NCI-H510A treated with DMSO at 0.1 percent for 48 hours (cell line): ENCODE data around the gene YTHDF1.
A peak's percentile ranks its signal among the peaks of the same experiment; 100 is the strongest.

ENCODE experiments used
- DNase-seq: peaks from one replicate; lab custom pipeline; 2025; lab: John Stamatoyannopoulos, UW

YTHDF1 gene

GRCh38 chr20:63248835-63249591 lies 33.1 kb upstream of the YTHDF1 start:
- DNase-seq = no peak

- no peak for DNase-seq
Observed at GRCh38 chr20:63247671-63248228, 31.8 kb upstream of the YTHDF1 start.

DNA sequence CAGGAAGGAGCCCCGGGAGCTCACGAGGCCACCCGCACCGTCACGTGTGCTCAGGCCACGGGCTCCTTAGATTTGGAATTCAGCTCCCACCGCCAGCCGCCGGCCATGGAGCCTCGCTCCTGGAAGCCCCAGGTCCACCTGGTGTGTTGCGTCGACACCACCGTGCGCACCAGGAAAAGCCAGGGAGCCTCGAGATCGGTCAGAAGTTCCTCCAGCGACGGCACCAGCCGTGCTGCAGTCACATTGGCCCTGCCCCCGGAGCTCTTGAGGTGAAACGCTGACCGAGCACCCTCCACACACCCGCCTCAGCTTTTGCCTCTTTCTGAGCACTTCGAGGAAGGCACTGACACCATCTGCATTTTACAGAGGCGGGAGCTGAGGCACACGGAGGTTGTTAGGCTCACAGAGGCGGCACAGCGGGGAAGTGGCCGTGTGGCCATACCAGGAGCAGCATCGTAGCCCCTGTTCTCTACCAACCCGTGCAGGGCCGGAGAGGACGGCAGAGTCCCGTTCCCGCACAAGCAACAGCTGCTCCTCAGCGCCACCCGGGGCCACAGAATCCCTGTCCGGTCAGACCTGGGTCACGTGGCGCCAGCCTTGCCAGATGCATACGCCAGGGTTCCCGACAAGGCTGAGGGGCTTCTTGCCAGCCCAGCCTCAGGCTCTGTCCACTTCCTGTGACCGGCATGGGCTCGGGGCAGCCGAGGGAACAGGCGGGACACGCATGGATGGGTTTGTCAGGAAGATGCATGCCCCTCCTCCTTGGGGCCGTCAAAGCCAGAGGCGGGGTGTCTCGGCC lies 30.8 kb upstream of the YTHDF1 start:
- DNase-seq = peak; percentile 41

GRCh38 chr20:63244468-63244867 lies 28.5 kb upstream of the YTHDF1 start:
- DNase-seq = no peak

- no peak for DNase-seq
Observed at GRCh38 chr20:63243604-63244247, 27.8 kb upstream of the YTHDF1 start.

DNA sequence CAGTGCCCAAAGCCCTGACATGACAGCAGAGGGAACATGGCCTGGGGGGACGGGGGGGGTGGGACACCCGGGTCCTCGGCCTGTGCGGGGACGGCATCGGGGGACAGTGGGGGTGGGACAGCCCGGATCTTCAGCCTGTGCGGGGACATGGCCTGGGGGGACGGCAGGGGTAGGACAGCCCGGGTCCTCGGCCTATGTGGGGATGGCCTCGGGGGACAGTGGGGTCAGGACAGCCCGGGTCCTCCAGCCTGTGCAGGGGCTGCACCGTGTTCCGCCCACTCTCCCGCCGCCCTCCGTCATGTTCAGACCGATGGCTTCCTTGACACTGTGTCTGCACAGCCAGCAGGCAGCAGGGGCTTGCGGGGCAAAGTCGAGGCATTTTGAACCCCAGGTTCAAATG lies 26.8 kb upstream of the YTHDF1 start:
- DNase-seq = no peak

- DNase-seq = no peak
Observed at GRCh38 chr20:63241272-63241671, 25.3 kb upstream of the YTHDF1 start.

DNA sequence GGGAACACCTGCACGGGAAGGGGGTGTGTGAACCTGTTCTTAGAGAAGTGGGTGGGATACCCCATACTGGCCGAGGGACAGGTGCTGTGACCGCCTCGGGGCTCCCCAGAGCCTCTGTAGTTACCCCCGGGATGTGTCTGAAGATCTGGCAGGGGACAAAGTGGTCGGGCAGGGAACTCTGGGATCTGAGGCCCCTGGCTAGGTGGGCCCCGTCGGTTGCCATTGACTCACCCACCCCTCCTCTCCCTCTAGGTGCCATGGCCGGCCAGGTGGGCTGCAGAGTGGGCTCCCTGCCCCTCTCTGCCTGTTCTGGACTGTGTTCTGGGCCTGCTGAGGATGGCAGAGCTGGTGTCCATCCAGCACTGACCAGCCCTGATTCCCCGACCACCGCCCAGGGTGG lies 24.1 kb upstream of the YTHDF1 start:
- DNase-seq = no peak

DNA sequence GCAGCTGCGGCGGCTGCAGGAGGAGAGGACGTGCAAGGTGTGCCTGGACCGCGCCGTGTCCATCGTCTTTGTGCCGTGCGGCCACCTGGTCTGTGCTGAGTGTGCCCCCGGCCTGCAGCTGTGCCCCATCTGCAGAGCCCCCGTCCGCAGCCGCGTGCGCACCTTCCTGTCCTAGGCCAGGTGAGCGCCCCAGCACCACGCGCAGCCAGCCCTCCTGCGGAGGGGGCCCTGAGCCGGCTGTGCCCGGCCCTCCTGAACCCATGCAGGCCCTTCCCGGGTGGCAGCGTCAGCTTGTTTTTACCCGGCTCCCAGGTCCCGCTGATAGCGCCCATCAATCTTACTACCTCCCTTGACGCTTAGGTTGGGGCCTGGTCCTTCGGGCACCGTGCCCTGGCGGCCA lies 23.5 kb upstream of the YTHDF1 start:
- DNase-seq = no peak

GRCh38 chr20:63238514-63239125 lies 22.7 kb upstream of the YTHDF1 start:
- no peak for DNase-seq

GRCh38 chr20:63238031-63238430 lies 22.1 kb upstream of the YTHDF1 start:
- no peak for DNase-seq

GRCh38 chr20:63236116-63236837 lies 20.3 kb upstream of the YTHDF1 start:
- no peak for DNase-seq

DNA sequence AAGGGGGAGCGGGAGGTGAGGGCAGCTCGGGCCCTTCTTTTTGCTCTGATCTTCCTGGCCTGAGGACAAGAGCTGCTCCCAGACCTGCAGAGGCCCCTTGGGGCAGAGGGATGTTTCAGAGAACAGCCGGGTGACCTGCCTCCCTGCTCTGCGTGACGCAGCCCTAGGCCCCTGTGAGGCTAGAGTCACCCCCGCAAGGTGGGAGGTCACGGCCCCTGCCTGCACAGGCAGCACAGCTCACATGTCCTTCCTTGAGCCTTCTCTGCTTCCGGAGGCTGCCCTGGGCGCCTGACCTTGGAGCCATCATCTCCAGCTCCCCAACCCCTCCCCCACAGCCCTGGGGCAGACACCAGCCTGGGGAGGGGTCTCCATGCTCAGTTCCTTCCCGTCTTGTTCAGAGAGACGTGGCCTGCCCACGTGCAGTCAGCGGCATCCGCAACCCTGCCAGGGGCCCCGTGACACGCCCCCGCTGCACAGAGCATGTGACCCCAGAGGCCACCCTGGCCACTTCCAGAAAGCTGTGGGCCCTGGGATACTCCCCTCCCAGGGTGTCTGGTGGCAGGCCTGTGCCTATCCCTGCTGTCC lies 19.6 kb upstream of the YTHDF1 start, which contains the start of gene BIRC7:
BIRC7 (plus strand) TSS at position 507 of the 585 bp plus-strand sequence. CDS start 192 bp downstream, outside the sequence.
- DNase-seq = no peak

DNA sequence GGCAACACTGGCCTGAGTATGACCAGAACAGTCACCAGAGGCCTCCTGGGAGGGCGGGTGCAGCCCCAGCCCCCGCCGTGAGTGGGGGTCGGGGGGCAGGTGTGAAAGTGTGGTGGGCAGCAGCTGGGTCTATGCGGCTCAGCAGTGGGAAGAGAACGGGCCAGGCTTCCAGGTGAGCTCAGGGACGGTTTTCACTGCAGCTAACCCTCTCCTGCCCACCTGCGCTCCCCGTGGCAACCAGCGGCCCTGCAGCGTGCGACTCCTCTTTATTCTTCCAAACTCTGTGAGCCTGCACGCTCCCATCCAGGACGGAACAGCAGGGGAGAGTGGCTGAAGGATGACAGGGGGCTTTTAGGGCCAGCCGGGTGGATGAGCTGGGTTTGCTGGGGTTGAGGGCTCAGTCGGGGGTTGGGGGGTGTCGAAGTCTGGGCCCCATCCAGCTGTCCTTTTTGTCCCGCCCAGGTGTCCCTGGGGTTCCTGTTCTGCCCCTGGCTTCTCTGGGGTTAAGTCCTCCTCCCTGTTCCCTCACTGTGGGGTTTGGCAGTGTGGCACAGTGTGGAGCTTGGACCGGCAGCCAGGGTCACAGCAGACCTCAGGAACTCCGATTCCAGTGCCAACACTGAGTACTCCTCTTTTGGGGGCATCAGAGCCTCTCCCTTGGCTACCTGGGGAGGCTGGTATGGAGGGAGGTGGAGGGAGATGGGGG lies 18.9 kb upstream of the YTHDF1 start:
- peak; percentile 36 for DNase-seq

GRCh38 chr20:63233924-63234323 lies 18.0 kb upstream of the YTHDF1 start:
- DNase-seq = no peak

- no peak for DNase-seq
Observed at GRCh38 chr20:63233061-63233344, 17.1 kb upstream of the YTHDF1 start.

DNA sequence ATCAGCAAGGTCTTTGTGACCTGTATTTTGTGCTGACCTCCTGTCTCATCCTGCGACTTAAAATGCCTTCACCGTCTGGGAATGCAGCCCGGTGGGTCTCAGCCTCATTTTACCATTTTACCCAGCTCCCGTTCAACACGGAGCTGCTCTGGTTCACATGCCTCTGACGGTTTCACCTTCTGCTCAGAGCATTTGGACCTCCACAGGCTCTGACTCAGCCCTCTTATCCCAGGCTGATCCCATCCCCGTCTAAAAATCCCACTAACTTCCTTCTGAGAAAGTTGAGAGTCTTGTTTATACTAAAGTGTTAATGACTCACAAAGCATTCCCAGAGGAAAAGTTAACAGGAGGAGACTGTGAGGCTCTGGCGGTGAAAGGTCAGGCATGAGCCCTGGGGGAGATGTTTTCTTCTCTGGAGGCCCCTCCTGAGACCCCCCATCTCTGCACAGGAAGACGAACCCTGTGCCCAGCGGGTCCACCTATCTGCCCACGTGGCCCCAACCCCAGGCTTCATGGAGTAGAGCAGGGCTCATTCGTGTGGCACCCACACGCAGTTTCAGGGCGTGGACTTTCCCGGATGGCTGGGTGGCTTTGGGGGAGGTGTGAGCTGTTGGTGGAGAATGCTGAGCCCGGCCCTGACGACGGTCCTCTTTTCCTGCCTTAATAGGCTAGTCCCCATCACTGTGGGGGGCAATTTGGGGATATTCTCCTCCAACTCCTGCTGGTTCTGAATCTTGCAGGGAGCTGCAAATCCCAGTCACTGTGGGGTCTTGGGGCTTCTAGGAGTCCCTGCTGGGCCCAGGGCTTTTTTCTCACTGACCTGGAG lies 16.5 kb upstream of the YTHDF1 start:
- no peak for DNase-seq

DNA sequence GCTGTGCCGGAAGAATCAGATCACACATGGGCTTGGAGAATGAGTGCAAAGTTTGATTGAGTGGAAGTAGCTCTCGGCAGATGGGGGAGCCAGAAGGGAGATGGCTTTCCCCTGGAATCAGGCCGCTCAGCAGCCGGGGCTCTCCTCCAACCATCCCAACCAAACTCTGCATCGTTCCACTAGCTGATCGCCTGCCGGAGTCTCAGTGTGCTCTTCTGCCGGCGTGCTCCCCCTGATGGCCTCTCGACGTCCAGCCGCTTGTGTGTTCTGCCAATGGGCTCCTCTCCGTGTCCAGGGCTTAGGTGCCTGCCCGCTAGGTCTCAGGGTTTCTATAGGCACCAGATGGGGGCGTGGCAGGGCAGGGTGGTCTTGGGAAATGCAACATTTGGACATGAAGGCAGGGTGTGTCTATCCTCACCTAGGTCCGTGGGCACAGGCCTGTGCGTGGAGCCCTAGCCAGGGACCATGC lies 14.9 kb upstream of the YTHDF1 start:
- peak; percentile 10 for DNase-seq

- no peak for DNase-seq
Observed at GRCh38 chr20:63228806-63229205, 12.9 kb upstream of the YTHDF1 start.

DNA sequence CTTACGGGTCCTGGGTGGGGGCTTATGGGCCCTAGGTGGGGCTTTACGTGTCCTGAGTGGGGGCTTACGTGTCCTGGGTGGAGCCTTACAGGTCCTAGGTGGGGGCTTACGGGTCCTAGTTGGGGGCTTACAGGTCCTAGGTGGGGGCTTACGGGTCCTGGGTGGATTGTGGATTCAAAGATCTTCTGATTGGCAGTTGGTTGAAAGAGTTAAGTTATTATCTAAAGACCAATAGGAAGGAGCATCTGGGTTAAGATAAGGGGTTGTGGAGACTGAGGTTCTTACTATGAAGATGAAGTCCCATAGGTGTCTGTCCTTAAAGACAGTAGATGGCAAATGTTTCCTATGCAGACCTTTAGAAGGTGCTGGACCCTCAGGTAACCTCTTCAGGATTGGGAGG lies 11.3 kb upstream of the YTHDF1 start:
- DNase-seq = no peak
